ENCODE results near the gene IL17C.

DNA sequence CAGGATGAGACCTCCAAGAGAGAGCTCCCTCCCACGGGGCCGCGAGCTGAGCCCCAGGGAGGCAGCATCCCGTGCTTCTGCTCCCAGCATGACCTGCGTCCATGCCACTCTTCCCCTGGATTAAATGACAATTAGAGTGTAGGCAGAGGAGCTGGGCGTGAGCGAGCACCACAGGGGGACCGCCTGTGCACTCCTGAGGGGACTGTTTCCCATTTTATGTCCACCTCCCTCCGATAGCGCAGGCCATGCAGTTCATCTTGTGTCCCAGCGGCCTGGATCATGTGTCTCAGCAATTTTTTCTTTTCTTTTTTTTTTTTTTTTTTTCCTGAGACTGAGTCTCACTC lies 5.8 kb upstream of the IL17C start:
- TF ChIP-seq, protein P1, sequence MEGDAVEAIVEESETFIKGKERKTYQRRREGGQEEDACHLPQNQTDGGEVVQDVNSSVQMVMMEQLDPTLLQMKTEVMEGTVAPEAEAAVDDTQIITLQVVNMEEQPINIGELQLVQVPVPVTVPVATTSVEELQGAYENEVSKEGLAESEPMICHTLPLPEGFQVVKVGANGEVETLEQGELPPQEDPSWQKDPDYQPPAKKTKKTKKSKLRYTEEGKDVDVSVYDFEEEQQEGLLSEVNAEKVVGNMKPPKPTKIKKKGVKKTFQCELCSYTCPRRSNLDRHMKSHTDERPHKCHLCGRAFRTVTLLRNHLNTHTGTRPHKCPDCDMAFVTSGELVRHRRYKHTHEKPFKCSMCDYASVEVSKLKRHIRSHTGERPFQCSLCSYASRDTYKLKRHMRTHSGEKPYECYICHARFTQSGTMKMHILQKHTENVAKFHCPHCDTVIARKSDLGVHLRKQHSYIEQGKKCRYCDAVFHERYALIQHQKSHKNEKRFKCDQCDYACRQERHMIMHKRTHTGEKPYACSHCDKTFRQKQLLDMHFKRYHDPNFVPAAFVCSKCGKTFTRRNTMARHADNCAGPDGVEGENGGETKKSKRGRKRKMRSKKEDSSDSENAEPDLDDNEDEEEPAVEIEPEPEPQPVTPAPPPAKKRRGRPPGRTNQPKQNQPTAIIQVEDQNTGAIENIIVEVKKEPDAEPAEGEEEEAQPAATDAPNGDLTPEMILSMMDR (conservative IDR thresholded peaks at IDR 0.05; ENCODE audit: low read depth, low read length): no peak
- TF ChIP-seq EZH2 (IDR thresholded peaks at IDR 0.05; ENCODE audit: low read length, unreplicated experiment) (no peak), EZH2phosphoT487 (IDR thresholded peaks at IDR 0.05; ENCODE audit: borderline replicate concordance, low read length) (no peak)
